HCT116 (cell line): ENCODE measurements around the gene ARHGAP31. TPM values are rescaled to one million over a fixed set of nuclear protein-coding genes. Genes with fewer than 3 reads are reported as not detected.

Experiments
- ATAC-seq: fragments of 200-7000 bp; cut with Tn5 transposase; 2 replicates; pipeline ENCODE4 v1.9.1; 2020; ENCODE audit warnings: mild to moderate bottlenecking, moderate library complexity
- BruUV-seq: library from RNA; stranded (reverse); fragments of 400-500 nt; replicated peaks from 2 replicates; lab custom pipeline; 2021; lab: Mats Ljungman, UMichigan
- CTCF ChIA-PET: fragments of 300-600 bp; sonication (Branson Sonifier 250); formaldehyde crosslinking; loops from one replicate; lab custom pipeline; 2021; ENCODE audit warnings: antibody characterized with exemption; lab: Charles Lee
- POLR2A ChIA-PET: fragments of 300-600, 350-600 bp; sonication (Branson Sonifier 250); formaldehyde crosslinking; loops from one replicate; lab custom pipeline; 2021; ENCODE audit warnings: antibody characterized with exemption; lab: Charles Lee
- RAD21 ChIA-PET, 2 experiments: fragments of 300-600 bp; sonication (Branson Sonifier 250); formaldehyde crosslinking; loops; one replicate each; lab custom pipeline; 2023; ENCODE audit warnings: low total read pairs in 2 of 2; ENCODE audit not compliant: uncharacterized antibody in 2 of 2, unreplicated experiment in 2 of 2, low non-redundant PET in 1 of 2; lab: Charles Lee
- DNase-seq: peaks from one replicate; pipeline ENCODE4 v3.0.0-alpha.2; 2010; ENCODE audit warnings: low read depth, low spot score
- H2AFZ ChIP-seq: fragments of 200-600 bp; shearing (Covaris generic), sonication (generic); 2 replicates; pipeline ENCODE4 v1.6.1; 2017; ENCODE audit warnings: low read depth, mixed run types, mixed read lengths, antibody characterized with exemption, low read length; ENCODE audit not compliant: poor library complexity, severe bottlenecking
- H3K27ac ChIP-seq: 2 replicates; pipeline ENCODE4 v1.5.1; 2012; ENCODE audit warnings: low read depth, low read length
- H3K27me3 ChIP-seq: fragments of 200-600 bp; sonication (generic); 2 replicates; pipeline ENCODE4 v1.6.1; 2016; ENCODE audit warnings: mixed run types, low read length, mixed read lengths; ENCODE audit not compliant: insufficient read depth
- H3K36me3 ChIP-seq, 2 experiments: fragments of 200-500 bp in 1 of 2; fragments of 200-600 bp in 1 of 2; sonication (Bioruptor generic) in 1 of 2; sonication (generic) in 1 of 2; 2 replicates each; pipeline versions ENCODE4 v1.5.1 to v1.6.1; 2014 to 2016; ENCODE audit warnings: low read length in 2 of 2, inconsistent platforms in 1 of 2, mixed read lengths in 1 of 2, mixed run types in 1 of 2; ENCODE audit not compliant: insufficient read depth in 2 of 2, control insufficient read depth in 1 of 2
- H3K4me1 ChIP-seq, 2 experiments: fragments of 200-600 bp in 1 of 2; sonication (generic) in 1 of 2; 2 replicates each; pipeline versions ENCODE4 v1.5.1 to v1.6.1; 2012 to 2017; ENCODE audit warnings: low read length in 2 of 2, inconsistent platforms in 1 of 2, mild to moderate bottlenecking in 1 of 2, mixed read lengths in 1 of 2, mixed run types in 1 of 2, moderate library complexity in 1 of 2; ENCODE audit not compliant: insufficient read depth in 2 of 2, control insufficient read depth in 1 of 2
- H3K4me2 ChIP-seq: fragments of 200-600 bp; sonication (generic); 2 replicates; pipeline ENCODE4 v1.6.1; 2017; ENCODE audit warnings: mixed run types, low read length, mixed read lengths
- H3K4me3 ChIP-seq, 2 experiments: fragments of 200-600 bp in 1 of 2; sonication (generic) in 1 of 2; replicated peaks in 1 of 2; 2 replicates each; pipeline ENCODE4 v1.5.1; 2011 to 2016; ENCODE audit warnings: low read length in 2 of 2, control low read depth in 1 of 2, low read depth in 1 of 2, mild to moderate bottlenecking in 1 of 2, mixed read lengths in 1 of 2, mixed run types in 1 of 2
- H3K79me2 ChIP-seq: fragments of 200-600 bp; sonication (generic); 2 replicates; pipeline ENCODE4 v1.6.1; 2017; ENCODE audit warnings: mild to moderate bottlenecking, mixed run types, low read length, moderate library complexity, mixed read lengths; ENCODE audit not compliant: insufficient read depth
- H3K9ac ChIP-seq: fragments of 200-600 bp; sonication (generic); 2 replicates; pipeline ENCODE4 v1.6.1; 2016; ENCODE audit warnings: low read length, mixed read lengths
- H3K9me2 ChIP-seq: fragments of 200-600 bp; sonication (generic), shearing (Covaris generic); 2 replicates; pipeline ENCODE4 v1.6.1; 2017; ENCODE audit warnings: mixed run types, mild to moderate bottlenecking, moderate library complexity; ENCODE audit not compliant: insufficient read depth
- H3K9me3 ChIP-seq, 2 experiments: fragments of 200-500 bp in 1 of 2; fragments of 200-600 bp in 1 of 2; sonication (Bioruptor generic) in 1 of 2; sonication (generic) in 1 of 2; 2 replicates each; pipeline ENCODE4 v1.6.1; 2014 to 2017; ENCODE audit warnings: low read length in 2 of 2, mixed read lengths in 2 of 2, inconsistent platforms in 1 of 2, low read depth in 1 of 2, mild to moderate bottlenecking in 1 of 2, mixed run types in 1 of 2, moderate library complexity in 1 of 2; ENCODE audit not compliant: control insufficient read depth in 1 of 2, insufficient read depth in 1 of 2
- H4K20me1 ChIP-seq: fragments of 200-600 bp; sonication (generic), shearing (Covaris generic); 2 replicates; pipeline ENCODE4 v1.6.1; 2017; ENCODE audit warnings: mixed run types, mild to moderate bottlenecking, moderate library complexity; ENCODE audit not compliant: insufficient read depth
- CBX3 ChIP-seq: IDR thresholded peaks from 2 replicates; pipeline ENCODE4 v1.6.1; 2012; ENCODE audit warnings: low read depth
- EGR1 ChIP-seq: IDR thresholded peaks from 2 replicates; pipeline ENCODE4 v1.6.1; 2012; ENCODE audit warnings: low read depth
- ELF1 ChIP-seq: IDR thresholded peaks from 2 replicates; pipeline ENCODE4 v1.6.1; 2012; ENCODE audit warnings: low read depth, borderline replicate concordance
- EZH2 ChIP-seq: fragments of 200-600 bp; sonication (generic); IDR thresholded peaks from 2 replicates; pipeline ENCODE4 v1.6.1; 2017; ENCODE audit warnings: antibody characterized with exemption, mixed run types
- POLR2AphosphoS5 ChIP-seq: IDR thresholded peaks from 2 replicates; pipeline ENCODE4 v1.6.1; 2011; ENCODE audit warnings: mild to moderate bottlenecking, low read depth, low read length, moderate library complexity
- SRF ChIP-seq: IDR thresholded peaks from 2 replicates; pipeline ENCODE4 v1.6.1; 2012; ENCODE audit warnings: low read depth
- ZFX ChIP-seq: fragments of 450-650 bp; IDR thresholded peaks from 2 replicates; pipeline ENCODE4 v1.6.1; 2017
- intact Hi-C: fragments of 100-400 bp; cut with micrococcal nuclease; formaldehyde crosslinking; loops from 2 replicates; pipeline ENCODE4 v1.10.0; 2022
- total RNA-seq: library from RNA; stranded (reverse); gene quantifications from one replicate; pipeline ENCODE4 v1.2.1, GENCODE V29; 2021; ENCODE audit not compliant: unreplicated experiment
- TF ChIP-seq, protein P1 (sequence below): IDR thresholded peaks from 2 replicates; pipeline ENCODE4 v1.6.1; 2012
- TF ChIP-seq, protein P2 (sequence below): IDR thresholded peaks from 2 replicates; pipeline ENCODE4 v1.6.1; 2011; ENCODE audit warnings: mild to moderate bottlenecking, low read length, moderate library complexity; ENCODE audit not compliant: insufficient replicate concordance; ENCODE audit errors: extremely low read depth
- TF ChIP-seq, protein P3 (sequence below): IDR thresholded peaks from 2 replicates; pipeline ENCODE4 v1.6.1; 2012; ENCODE audit warnings: low read depth
- TF ChIP-seq, protein P4 (sequence below), 3 experiments: fragments of 200-600 bp in 1 of 3; sonication (generic) in 1 of 3; IDR thresholded peaks in 2 of 3; conservative IDR thresholded peaks in 1 of 3; 2 replicates each; pipeline ENCODE4 v1.5.1; 2012 to 2017; ENCODE audit warnings: low read depth in 2 of 3, low read length in 2 of 3, antibody characterized with exemption in 1 of 3, borderline replicate concordance in 1 of 3, control low read depth in 1 of 3, mild to moderate bottlenecking in 1 of 3, mixed read lengths in 1 of 3, mixed run types in 1 of 3, moderate library complexity in 1 of 3; ENCODE audit not compliant: insufficient read depth in 1 of 3

ARHGAP31 gene
- total RNA-seq, 1 experiment from 2014 or later, result 0.93 TPM

DNA sequence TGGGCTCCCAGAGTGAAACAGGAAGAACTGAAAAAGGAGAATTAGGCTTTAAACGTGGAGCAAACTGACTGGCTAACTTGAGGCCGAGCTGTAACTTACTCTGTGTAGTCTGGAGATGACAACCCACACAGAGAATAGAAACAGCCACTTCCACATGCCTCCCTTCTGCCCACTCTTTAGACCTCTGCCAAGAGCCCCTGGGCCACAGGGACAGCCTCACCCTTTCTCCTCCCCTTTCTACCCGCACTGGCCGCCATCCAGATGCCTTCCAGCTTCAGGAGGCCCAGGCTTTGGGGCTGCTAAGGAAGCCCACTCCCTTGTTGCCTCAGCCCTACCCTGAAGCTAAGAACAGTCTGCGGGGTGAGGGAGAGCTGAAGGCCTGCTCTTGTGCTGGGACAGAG is 6.8 kb downstream of the ARHGAP31 start (continued):
- TF ChIP-seq, protein P1, sequence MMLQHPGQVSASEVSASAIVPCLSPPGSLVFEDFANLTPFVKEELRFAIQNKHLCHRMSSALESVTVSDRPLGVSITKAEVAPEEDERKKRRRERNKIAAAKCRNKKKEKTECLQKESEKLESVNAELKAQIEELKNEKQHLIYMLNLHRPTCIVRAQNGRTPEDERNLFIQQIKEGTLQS, result no peak
- TF ChIP-seq SRF (no peak), POLR2AphosphoS5 (no peak)
- TF ChIP-seq, all 23 proteins: peak for 0

DNA sequence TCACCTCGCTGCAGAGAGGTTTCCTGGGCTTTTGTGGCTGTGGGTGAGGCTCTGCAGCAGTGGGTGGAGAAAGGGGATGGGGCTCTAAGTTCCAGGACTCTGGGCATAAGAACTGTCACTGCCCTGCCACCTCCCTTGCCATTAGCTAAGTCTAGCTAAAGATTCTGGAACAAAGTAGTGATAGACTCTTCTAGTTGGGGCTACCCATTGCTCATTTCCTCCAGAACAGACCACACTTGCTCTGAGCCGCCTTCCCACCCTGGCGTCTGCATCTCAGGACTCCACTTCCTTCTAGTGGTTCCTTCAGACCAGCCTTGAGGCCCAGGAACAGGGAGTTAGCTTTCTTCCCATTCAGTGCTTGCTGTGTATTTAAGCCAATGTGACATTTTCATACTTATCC is 7.5 kb downstream of the ARHGAP31 start:
- Histone ChIP-seq H3K4me1 (peaks cover 8 to 14% of the 10 kb centered on the region in 2 experiments), H3K27ac (no peak overlapping the region), H3K4me3 (no peak overlapping the region), H3K9me2 (no peaks in the 10 kb centered on the region), H2AFZ (no peak overlapping the region), H3K9ac (no peak overlapping the region), H4K20me1 (no peaks in the 10 kb centered on the region), H3K36me3 (no peaks in the 10 kb centered on the region), H3K4me2 (no peak overlapping the region), H3K9me3 (no peaks in the 10 kb centered on the region), H3K27me3 (no peaks in the 10 kb centered on the region), H3K79me2 (no peaks in the 10 kb centered on the region)
- CTCF ChIA-PET, result no interaction called here
- intact Hi-C loops, result no loop called here
- TF ChIP-seq, protein P2, sequence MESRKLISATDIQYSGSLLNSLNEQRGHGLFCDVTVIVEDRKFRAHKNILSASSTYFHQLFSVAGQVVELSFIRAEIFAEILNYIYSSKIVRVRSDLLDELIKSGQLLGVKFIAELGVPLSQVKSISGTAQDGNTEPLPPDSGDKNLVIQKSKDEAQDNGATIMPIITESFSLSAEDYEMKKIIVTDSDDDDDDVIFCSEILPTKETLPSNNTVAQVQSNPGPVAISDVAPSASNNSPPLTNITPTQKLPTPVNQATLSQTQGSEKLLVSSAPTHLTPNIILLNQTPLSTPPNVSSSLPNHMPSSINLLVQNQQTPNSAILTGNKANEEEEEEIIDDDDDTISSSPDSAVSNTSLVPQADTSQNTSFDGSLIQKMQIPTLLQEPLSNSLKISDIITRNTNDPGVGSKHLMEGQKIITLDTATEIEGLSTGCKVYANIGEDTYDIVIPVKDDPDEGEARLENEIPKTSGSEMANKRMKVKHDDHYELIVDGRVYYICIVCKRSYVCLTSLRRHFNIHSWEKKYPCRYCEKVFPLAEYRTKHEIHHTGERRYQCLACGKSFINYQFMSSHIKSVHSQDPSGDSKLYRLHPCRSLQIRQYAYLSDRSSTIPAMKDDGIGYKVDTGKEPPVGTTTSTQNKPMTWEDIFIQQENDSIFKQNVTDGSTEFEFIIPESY, result no peak
- TF ChIP-seq CBX3 (no peak), ZFX (no peak), SRF (no peak), EGR1 (no peak), ELF1 (no peak), EZH2 (no peak)
- TF ChIP-seq, protein P3, sequence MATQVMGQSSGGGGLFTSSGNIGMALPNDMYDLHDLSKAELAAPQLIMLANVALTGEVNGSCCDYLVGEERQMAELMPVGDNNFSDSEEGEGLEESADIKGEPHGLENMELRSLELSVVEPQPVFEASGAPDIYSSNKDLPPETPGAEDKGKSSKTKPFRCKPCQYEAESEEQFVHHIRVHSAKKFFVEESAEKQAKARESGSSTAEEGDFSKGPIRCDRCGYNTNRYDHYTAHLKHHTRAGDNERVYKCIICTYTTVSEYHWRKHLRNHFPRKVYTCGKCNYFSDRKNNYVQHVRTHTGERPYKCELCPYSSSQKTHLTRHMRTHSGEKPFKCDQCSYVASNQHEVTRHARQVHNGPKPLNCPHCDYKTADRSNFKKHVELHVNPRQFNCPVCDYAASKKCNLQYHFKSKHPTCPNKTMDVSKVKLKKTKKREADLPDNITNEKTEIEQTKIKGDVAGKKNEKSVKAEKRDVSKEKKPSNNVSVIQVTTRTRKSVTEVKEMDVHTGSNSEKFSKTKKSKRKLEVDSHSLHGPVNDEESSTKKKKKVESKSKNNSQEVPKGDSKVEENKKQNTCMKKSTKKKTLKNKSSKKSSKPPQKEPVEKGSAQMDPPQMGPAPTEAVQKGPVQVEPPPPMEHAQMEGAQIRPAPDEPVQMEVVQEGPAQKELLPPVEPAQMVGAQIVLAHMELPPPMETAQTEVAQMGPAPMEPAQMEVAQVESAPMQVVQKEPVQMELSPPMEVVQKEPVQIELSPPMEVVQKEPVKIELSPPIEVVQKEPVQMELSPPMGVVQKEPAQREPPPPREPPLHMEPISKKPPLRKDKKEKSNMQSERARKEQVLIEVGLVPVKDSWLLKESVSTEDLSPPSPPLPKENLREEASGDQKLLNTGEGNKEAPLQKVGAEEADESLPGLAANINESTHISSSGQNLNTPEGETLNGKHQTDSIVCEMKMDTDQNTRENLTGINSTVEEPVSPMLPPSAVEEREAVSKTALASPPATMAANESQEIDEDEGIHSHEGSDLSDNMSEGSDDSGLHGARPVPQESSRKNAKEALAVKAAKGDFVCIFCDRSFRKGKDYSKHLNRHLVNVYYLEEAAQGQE, result no peak
- TF ChIP-seq, protein P4, sequence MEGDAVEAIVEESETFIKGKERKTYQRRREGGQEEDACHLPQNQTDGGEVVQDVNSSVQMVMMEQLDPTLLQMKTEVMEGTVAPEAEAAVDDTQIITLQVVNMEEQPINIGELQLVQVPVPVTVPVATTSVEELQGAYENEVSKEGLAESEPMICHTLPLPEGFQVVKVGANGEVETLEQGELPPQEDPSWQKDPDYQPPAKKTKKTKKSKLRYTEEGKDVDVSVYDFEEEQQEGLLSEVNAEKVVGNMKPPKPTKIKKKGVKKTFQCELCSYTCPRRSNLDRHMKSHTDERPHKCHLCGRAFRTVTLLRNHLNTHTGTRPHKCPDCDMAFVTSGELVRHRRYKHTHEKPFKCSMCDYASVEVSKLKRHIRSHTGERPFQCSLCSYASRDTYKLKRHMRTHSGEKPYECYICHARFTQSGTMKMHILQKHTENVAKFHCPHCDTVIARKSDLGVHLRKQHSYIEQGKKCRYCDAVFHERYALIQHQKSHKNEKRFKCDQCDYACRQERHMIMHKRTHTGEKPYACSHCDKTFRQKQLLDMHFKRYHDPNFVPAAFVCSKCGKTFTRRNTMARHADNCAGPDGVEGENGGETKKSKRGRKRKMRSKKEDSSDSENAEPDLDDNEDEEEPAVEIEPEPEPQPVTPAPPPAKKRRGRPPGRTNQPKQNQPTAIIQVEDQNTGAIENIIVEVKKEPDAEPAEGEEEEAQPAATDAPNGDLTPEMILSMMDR (IDR thresholded peaks at IDR 0.05 in 2 of 3, conservative IDR thresholded peaks at IDR 0.05 in 1 of 3; ENCODE audit: borderline replicate concordance in 1 of 3, insufficient read depth in 1 of 3, low read depth in 2 of 3, low read length in 2 of 3), result no peak
- DNase-seq (no peak), ATAC-seq (no peak)
- POLR2A ChIA-PET, result no interaction called here
- RAD21 ChIA-PET, result no interaction called here
- no TSS peak for BruUV-seq
